ENCODE data around the gene KIF26B.

The KIF26B gene

GRCh38 chr1:245133995-245134715 lies 20.6 kb upstream of the KIF26B start:
- no peak for DNase-seq

- no peak for DNase-seq
These were observed 12.5 kb upstream of the KIF26B start for GRCh38 chr1:245142171-245142798.

DNA sequence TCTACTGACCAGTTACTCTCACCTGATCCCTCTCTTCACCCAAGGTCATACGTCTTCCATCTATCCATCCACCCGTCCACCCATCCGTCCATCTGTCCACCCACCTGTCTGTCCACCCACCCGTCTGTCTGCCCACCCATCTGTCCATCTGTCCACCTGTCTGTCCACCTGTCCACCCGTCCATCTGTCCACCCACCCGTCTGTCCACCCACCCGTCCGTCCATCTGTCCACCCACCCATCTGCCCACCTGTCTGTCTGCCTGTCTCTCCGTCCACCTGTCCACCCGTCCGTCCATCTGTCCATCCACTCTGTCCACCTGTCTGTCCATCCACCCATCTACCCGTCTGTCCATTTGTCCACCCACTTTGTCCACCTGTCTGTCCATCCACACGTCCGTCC lies 11.8 kb upstream of the KIF26B start:
- no peak for DNase-seq

DNA sequence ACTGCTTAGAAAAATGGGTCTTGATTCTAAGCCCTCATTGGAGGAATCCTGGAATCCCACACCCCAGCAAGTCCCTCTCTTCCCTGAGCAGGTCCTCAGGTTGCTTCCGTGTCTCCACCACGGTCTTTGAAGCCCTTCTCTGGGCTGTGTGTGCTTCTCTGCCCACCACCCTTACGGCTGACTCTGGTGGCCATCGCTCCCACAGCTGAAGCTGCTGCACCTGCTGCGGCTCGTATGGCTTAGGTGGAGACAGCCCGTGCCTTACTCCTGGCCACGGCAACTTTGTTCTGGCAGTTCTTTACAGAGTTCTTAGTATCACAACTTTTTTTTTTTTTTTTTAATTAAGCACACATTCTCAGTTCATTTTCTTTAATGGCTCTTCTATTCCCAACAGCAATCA lies 10.9 kb upstream of the KIF26B start:
- no peak for DNase-seq

DNA sequence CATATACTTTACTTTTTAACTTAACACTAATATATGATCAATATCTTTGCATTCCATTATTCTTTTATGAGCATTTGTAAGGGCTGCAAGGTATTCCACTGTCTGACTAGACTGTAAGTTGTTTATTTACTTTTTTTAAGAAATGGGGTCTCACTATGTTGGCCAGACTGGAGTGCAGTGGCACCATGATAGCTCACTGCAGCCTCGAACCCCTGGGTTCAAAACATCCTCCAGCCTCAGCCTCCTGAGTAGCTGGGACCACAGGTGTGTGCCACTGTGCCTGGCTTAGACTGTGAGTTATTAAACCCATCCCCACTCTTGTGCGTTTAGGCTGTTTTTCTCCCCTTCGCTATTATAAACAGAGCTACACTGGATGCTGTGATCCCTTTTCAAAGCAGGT lies 6.7 kb upstream of the KIF26B start:
- DNase-seq = no peak

GRCh38 chr1:245148861-245149260 lies 5.9 kb upstream of the KIF26B start:
- DNase-seq = no peak

DNA sequence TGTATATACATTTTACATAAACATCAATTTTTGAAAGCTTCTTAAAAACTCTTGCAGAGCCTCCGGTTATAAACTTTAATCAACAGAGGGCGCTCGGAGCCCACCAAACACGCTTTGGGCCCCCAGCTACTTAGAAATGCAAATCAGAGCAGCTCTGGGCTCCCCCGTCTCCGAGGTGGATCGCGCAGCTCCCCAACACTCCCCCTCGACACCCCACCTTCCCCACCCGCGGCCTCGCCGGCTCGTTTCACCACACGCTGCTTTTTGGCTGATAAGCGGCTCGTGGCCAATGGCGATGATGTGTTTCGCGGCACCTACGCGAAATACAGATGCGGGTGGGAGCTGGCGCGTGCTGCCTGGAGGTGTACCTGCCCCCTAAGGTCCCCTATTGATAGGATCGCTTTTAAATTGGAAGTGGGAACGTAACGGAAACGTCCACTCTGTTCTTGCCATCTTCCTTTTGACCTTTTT lies 1.7 kb upstream of the KIF26B start:
- DNase-seq = peak; percentile 32

DNA sequence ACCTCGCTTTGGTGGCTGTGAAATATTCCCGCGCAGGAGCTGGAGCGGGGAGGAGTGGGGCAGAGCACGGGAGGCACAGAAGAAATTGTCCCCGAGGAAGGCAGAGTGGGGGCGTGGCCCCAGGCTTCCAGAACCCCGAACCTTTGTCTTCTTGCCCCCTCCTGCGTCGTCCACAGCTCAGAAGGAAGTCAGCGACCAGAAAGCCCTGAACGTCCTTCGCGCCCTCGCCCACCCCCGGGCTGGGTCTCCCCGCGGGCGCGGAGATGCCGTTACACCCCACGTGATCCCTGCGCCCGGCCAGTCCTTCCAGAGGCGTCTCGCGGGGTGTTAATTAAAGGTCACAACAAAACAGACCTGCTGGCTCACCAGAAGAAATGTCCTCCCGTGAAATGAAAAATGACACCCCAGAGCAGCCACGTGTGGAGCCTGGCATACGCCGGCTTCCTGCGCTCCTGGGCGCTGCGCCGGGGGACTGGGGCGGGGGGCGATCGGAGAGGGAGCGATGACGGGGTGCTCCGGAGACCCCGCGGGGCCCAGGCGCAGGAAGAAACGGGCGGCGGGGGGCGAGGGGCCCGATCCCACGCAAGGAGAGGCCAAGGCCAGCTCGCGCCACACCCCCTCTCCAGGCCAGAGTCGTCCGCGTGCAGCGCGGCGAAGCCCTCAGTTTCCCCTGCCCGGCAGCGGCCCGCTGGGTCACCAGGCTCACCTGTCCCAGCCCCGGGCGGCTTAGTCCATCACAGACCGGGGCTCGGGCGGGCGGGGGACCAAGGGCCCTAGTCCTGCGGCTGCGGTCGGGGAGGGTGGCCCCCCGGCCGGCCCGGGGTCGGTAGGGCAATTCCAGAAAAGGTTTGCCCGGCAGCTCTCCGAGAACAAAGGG lies 995 bp upstream of the KIF26B start:
- no peak for DNase-seq

GRCh38 chr1:245155272-245156040 lies 671 bp downstream of the KIF26B start:
- no peak for DNase-seq

DNA sequence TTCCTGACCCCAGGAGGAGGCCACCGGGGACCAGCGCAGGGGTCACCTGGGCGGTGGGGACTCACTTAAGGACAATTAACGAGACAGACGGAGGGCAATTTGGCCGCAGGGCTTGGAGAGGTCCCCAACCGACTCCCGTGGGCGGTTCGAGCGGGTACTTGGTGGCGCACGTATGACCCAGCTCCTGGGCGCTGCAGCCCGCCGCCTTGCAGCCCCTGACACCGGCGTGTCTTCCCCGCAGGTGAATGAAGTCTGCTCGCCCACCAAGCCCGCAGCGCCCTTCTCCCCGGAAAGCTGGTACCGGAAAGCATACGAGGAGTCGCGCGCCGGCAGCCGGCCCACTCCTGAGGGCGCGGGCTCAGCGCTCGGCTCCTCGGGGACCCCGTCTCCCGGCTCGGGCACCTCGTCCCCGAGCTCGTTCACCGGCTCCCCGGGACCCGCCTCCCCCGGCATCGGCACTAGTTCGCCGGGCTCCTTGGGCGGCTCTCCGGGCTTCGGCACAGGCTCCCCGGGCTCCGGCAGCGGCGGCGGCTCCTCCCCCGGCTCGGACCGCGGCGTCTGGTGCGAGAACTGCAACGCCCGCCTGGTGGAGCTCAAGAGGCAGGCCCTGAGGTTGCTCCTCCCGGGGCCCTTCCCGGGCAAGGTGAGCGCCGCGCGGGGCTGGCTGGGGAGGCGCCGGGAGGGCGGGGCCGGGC lies 1.4 kb downstream of the KIF26B start:
- peak; percentile 9 for DNase-seq

DNA sequence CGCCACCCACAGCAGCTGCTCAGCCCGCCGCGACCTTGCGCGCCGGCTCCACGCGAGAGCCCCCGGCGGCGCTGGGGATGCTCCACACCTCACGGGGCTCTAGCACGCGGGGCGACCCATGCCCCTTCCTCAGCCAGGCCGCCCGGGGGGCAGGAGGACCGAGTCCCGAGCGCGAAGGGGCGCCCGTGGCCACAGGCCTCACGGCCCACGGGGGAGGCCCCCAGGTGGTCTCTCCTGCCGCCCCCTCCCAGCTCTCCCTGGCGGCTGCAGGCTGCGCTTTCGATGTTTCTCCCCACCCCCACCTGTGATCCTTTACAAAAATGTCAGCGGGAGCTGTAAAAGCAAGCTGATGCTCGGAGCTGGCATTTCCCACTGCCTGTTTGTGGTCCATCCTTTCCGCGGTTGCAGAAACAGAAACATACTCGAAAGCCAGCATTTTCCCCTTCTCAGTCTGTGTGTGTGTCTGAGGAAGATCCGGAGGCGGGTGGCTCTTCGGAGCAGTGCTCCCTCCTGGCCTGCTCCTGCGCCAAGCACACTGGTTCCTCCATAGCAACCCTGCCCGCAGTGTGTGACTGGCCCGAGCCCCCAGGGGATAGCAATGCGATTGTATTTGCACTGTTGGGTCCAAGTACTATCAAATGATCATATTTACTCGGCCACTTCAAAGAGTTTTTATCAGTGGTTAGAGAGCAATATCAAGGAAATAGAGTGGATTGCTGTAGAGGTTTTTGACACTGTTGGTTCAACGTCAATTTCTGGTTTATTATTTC lies 2.1 kb downstream of the KIF26B start:
- no peak for DNase-seq

- DNase-seq = no peak
These were observed 4.1 kb downstream of the KIF26B start for GRCh38 chr1:245158913-245159312.

DNA sequence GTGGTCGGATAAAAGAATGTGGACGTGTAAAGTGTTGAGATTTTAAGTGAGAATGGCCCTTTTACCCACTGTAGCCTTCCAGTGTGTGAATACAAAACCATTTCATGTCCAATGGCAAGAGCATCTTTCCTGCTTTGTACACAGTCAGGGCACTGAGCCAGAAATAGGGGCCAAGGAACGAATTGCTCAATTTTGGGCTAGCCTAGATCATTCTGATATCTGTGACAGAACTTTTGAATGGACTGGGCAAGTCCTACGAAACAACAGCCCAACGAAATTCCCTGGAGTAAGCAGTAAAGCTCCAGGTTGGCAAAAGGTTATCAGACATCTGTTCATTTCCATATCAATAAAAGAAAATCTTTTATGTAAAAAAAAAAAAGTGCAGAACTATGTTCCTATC lies 5.5 kb downstream of the KIF26B start:
- DNase-seq = no peak

- DNase-seq = no peak
These were observed 6.1 kb downstream of the KIF26B start for GRCh38 chr1:245160741-245161400.

DNA sequence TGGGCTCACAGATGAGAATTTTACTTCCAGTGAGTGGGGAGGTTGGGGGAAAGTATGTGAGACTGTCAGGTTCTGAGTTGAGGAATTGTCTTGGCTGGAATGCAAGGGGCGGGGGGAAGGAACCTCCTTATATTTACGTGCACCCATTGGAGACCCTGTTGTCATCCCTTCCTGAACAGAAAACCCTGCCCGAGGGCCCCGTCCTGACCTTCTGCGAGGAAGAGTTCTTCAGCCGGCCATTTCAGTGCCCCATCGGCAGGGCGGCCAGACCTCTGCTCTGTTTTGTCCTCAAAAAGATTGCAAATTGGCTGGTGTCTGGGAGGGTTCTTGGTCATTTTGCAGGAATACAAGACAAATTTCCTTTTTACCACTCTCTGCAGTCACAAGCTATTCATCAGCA lies 7.1 kb downstream of the KIF26B start:
- no peak for DNase-seq

DNA sequence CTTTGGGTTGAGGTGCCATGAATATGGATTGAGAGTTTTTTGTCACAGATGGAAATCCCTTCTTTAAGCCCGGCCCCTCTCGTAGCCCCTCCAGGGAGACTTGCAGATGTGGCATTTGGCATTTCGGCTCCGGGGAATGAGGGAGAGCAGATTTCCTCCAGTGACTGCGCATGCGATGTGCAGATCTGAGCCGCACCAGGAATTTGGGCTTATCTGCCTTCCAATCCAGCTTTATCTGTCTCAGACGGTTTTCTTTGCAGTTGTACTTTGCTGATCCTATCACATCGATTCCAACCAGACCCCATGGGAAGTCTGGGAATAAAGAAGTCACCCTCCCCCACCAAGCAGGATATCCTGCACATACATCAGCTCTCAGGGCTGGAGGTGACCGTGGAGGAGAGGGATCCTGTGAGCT lies 11.7 kb downstream of the KIF26B start:
- no peak for DNase-seq

DNA sequence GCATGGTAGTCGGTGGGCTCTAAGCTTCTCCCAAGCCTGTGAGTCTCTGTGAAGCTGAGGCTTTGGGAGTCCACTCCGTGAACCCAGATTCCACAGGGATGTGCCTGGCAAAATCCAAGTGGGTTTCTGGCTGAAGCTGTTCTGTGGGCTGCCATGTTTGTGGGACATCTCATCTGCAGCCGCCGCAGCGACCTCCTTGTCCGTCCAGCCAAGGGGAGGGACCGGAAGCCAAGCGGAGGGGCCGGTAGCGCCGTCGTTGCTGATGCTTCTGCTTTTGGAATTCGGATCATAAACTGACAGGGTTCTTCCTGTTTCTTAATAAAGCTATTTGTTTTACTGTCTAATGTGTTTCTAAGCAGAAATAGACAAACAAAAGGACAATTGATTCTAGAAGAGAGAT lies 13.3 kb downstream of the KIF26B start:
- DNase-seq = no peak

DNA sequence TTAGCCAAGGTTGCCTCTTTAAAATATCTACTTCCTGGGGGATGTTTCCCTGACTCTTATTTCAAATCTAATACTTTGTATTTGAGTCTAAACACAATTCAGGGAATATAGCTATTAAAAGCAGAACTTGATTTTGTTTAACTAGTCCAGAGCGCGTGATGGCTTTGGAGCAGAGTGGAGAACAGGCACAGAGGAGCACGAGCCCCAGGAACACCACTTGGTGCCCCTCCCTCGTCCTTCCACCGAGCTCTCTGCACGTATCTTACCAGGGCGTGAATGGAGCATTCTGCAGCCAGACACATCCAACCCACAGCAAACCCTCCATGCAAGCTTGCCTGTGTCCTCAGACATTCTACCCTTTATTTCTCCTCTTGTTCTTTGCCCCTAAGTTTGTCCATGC lies 14.1 kb downstream of the KIF26B start:
- no peak for DNase-seq

GRCh38 chr1:245169376-245169775 lies 14.6 kb downstream of the KIF26B start:
- no peak for DNase-seq

DNA sequence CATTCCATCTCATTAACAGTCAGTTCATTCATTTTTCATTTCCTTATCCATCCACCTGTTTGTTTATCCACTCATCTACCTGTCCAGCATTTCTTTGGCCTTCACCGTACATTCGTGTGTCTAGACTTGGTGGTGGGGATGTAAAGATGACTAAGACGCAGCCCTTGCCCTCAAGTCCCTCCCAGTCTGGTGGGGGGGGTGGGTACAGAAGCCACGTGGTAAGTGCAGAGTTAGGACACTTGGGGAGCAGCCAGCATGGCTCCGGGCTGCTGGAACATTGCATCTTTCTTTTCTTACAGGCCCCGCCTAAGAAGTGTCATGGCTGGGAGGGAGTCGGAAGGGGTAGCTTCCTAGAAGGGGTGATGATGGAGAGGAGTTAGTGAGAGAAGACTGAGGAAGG lies 17.2 kb downstream of the KIF26B start:
- no peak for DNase-seq

DNA sequence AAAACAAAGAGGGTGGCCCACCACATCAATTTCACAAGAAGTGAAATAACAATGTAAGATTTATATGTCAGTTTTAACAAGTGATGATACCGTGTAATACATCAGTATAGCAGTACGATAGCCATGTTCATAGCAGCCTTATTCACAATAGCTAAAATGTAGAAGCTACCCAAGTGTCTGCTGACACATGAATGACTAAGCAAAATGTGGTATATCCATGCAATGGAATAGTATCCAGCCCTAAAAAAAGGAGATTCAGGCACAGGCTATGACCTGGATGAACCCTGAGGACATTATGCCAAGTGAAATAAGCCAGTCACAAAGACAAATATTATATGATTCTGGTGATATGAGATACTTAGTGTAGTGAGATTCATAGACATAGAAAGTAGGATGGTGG lies 18.0 kb downstream of the KIF26B start:
- DNase-seq = no peak
